Endodermal cell (in vitro differentiated cells): ENCODE results near the gene MYRIP. TPM values are rescaled to one million over a fixed set of nuclear protein-coding genes. Genes with fewer than 3 reads are reported as not detected.
A peak's percentile ranks its signal among the peaks of the same experiment; 100 is the strongest.

Experiments used
- DNase-seq: peaks from one replicate; pipeline ENCODE4 v3.0.0-alpha.2; 2017
- H3K27ac ChIP-seq: 2 replicates; pipeline ENCODE4 v1.5.1; 2013; ENCODE audit warnings: mild to moderate bottlenecking, low read depth, low read length, moderate library complexity
- H3K27me3 ChIP-seq: 2 replicates; pipeline ENCODE4 v1.6.1; 2013; ENCODE audit warnings: mild to moderate bottlenecking, low read length, moderate library complexity; ENCODE audit not compliant: insufficient read depth, control insufficient read depth, poor library complexity, severe bottlenecking
- H3K36me3 ChIP-seq: 2 replicates; pipeline ENCODE4 v1.7.0; 2013; ENCODE audit warnings: mild to moderate bottlenecking, low read length, moderate library complexity; ENCODE audit not compliant: control insufficient read depth, insufficient read depth
- H3K4me1 ChIP-seq: one replicate; pipeline ENCODE4 v1.7.0; 2013; ENCODE audit warnings: low read length; ENCODE audit not compliant: control insufficient read depth, insufficient read depth
- H3K4me3 ChIP-seq: 2 replicates; pipeline ENCODE4 v1.5.1; 2013; ENCODE audit warnings: mild to moderate bottlenecking, low read length, moderate library complexity
- H3K9ac ChIP-seq: 2 replicates; pipeline ENCODE4 v1.6.1; 2013; ENCODE audit warnings: mild to moderate bottlenecking, low read length, moderate library complexity; ENCODE audit not compliant: poor library complexity, severe bottlenecking; ENCODE audit errors: extremely low read depth
- H3K9me3 ChIP-seq: 2 replicates; pipeline ENCODE4 v1.6.1; 2013; ENCODE audit warnings: mild to moderate bottlenecking, low read length, moderate library complexity; ENCODE audit not compliant: control insufficient read depth
- H3K27ac Mint-ChIP-seq: 2 replicates; pipeline ENCODE4 v1.8.0; 2020; ENCODE audit warnings: mixed read lengths
- H3K27me3 Mint-ChIP-seq: 2 replicates; pipeline ENCODE4 v1.8.0; 2021; ENCODE audit warnings: mild to moderate bottlenecking, mixed read lengths; ENCODE audit not compliant: insufficient read depth
- H3K36me3 Mint-ChIP-seq: 2 replicates; pipeline ENCODE4 v1.8.0; 2020; ENCODE audit warnings: low read depth, mixed read lengths
- H3K4me1 Mint-ChIP-seq: 2 replicates; pipeline ENCODE4 v1.8.0; 2020; ENCODE audit warnings: mixed read lengths
- H3K4me3 Mint-ChIP-seq: 2 replicates; pipeline ENCODE4 v1.8.0; 2020; ENCODE audit warnings: mild to moderate bottlenecking, moderate library complexity, mixed read lengths
- H3K9me3 Mint-ChIP-seq: 2 replicates; pipeline ENCODE4 v1.8.0; 2020; ENCODE audit warnings: mild to moderate bottlenecking, mixed read lengths
- WGBS, 2 experiments: methylation state at CpG; one replicate each; pipeline versions ENCODE4 v1.1.5 to v1.1.7; 2013; ENCODE audit warnings: missing lambda C conversion rate in 2 of 2, mixed read lengths in 1 of 2; ENCODE audit not compliant: insufficient coverage in 1 of 2, insufficient read length in 1 of 2; 5-methylcytosine and 5-hydroxymethylcytosine counted together
- total RNA-seq, 2 donors: library from RNA; stranded (reverse); fragmentation: NEBNext Ultra II Directional in 1 of 2; extraction: Animal tissue kit (Norgen Biotek cat#: 25700) in 1 of 2; gene quantifications; 2 replicates in 1 of 2; 3 replicates in 1 of 2; pipeline ENCODE4 v1.2.1, GENCODE V29; 2021
- TF ChIP-seq, protein P1 (sequence below): fragments of 200-600 bp; sonication (generic); conservative IDR thresholded peaks from 2 replicates; pipeline ENCODE4 v1.5.0; 2021; ENCODE audit warnings: antibody characterized with exemption, mild to moderate bottlenecking

The MYRIP gene
- total RNA-seq, 2 donors from 2014 or later, result 4.3 to 4.6 TPM

DNA sequence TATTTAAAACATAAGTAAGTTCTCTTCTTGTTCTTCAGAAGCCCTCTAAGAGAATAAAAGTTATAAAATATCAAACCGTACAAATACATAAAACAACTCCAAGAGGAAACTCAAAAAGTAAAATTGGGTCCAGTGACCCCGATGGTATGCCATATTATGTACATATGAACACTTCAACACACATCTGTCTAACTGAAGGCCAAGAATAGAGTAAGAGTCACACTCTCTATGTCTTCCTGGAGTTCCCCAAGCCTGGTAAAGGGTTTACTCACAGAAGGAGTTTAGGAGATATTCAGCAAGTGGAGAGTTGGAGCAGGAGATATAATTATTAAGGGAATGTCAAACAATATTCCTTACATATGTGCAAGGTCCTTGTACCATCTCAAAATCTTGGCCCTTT is 398.8 kb downstream of the MYRIP start:
- Histone ChIP-seq H3K4me3 (no peak overlapping the region), H3K27ac (no peak overlapping the region), H3K36me3 (no peaks in the 10 kb centered on the region), H3K9me3 (no peaks in the 10 kb centered on the region), H3K9ac (no peak overlapping the region), H3K27me3 (no peaks in the 10 kb centered on the region), H3K4me1 (no peaks in the 10 kb centered on the region)
- Mint-ChIP-seq H3K9me3 (no peaks in the 10 kb centered on the region), H3K27me3 (no peaks in the 10 kb centered on the region), H3K36me3 (no peaks in the 10 kb centered on the region), H3K27ac (no peak overlapping the region), H3K4me1 (peaks cover 8% of the 10 kb centered on the region), H3K4me3 (no peak overlapping the region)
- WGBS, 2 experiments, result 95 to 100% methylated on average over 1 to 2 of the region's 2 CpGs
- no peak for DNase-seq
- TF ChIP-seq, protein P1, sequence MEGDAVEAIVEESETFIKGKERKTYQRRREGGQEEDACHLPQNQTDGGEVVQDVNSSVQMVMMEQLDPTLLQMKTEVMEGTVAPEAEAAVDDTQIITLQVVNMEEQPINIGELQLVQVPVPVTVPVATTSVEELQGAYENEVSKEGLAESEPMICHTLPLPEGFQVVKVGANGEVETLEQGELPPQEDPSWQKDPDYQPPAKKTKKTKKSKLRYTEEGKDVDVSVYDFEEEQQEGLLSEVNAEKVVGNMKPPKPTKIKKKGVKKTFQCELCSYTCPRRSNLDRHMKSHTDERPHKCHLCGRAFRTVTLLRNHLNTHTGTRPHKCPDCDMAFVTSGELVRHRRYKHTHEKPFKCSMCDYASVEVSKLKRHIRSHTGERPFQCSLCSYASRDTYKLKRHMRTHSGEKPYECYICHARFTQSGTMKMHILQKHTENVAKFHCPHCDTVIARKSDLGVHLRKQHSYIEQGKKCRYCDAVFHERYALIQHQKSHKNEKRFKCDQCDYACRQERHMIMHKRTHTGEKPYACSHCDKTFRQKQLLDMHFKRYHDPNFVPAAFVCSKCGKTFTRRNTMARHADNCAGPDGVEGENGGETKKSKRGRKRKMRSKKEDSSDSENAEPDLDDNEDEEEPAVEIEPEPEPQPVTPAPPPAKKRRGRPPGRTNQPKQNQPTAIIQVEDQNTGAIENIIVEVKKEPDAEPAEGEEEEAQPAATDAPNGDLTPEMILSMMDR, result no peak

DNA sequence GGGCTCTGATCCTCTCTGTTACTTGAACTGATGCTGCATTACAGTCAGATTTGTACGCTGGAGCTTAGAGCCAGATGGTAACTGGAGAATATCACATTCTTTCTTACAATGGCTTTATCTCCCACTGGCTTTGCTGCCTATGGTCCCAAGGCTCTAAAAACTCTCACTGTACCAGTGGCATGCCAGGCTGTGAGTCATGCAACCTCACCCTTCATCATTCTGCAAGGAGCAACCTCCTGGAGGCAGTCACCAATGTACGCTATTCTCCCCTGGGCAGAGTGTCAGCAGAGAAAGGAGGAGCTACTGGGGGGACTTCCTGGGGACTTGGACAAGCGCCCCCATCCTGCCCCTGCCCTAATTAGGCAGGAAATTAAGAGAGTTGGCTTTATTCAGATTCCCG is 402.2 kb downstream of the MYRIP start:
- H3K9me3 ChIP-seq, result no peaks in the 10 kb centered on the region
- Mint-ChIP-seq H3K4me3 (no peak overlapping the region), H3K27me3 (no peaks in the 10 kb centered on the region), H3K36me3 (no peaks in the 10 kb centered on the region), H3K4me1 (peaks cover 3% of the 10 kb centered on the region), H3K27ac (no peak overlapping the region), H3K9me3 (no peaks in the 10 kb centered on the region)
- TF ChIP-seq, protein P1, result no peak
- no peaks in the 10 kb centered on the region for H3K27me3 ChIP-seq
- H3K4me1 ChIP-seq, result no peaks in the 10 kb centered on the region
- peak; percentile 24 for DNase-seq
- H3K4me3 ChIP-seq, result no peak overlapping the region
- H3K36me3 ChIP-seq, result no peaks in the 10 kb centered on the region
- H3K9ac ChIP-seq, result no peak overlapping the region
- H3K27ac ChIP-seq, result no peak overlapping the region
- WGBS, 2 experiments, result 92 to 100% methylated on average over 1 to 4 of the region's 4 CpGs

DNA sequence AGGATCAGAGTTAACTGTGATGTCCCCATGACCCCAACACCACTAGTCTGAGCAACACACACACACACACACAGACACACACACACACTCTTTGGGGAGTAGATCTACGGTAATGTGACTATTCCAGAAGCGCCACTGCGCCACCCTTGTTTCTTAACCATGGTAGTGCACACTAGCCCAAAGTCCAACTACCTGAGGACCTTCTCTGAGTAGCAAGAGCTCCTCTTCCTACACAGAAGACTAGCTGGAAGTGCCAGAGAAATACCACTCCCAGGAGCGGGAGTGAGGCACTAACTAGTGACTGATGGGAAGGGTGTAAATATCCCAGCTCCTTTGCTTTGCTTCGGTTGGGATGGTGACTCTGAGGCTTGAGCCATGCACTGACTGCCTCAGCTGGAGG is 404.1 kb downstream of the MYRIP start:
- no peaks in the 10 kb centered on the region for H3K36me3 Mint-ChIP-seq
- H3K4me1 Mint-ChIP-seq, result peaks cover 3% of the 10 kb centered on the region
- H3K27ac Mint-ChIP-seq, result no peak overlapping the region
- Histone ChIP-seq H3K27ac (no peak overlapping the region), H3K9me3 (no peaks in the 10 kb centered on the region), H3K4me3 (no peak overlapping the region), H3K27me3 (no peaks in the 10 kb centered on the region), H3K36me3 (no peaks in the 10 kb centered on the region), H3K4me1 (no peaks in the 10 kb centered on the region), H3K9ac (no peak overlapping the region)
- H3K27me3 Mint-ChIP-seq, result no peaks in the 10 kb centered on the region
- H3K9me3 Mint-ChIP-seq, result no peaks in the 10 kb centered on the region
- TF ChIP-seq, protein P1, result no peak
- peak; percentile 36 for DNase-seq
- no peak overlapping the region for H3K4me3 Mint-ChIP-seq
- 78 to 100% methylated on average over 2 to 5 of the region's 5 CpGs for WGBS, 2 experiments
